Measurements from ENCODE around the gene ATP1A1.

Gene ATP1A1

GRCh38 chr1:116418091-116418830 is 45.2 kb downstream of the ATP1A1 start:
- H3K4me3 ChIP-seq (replicated peaks in 1 of 2; ENCODE audit: low read depth in 2 of 2, low read length in 2 of 2), result peak overlapping the region; percentile 79 to 86
- peak; percentile 80 to 83 for DNase-seq (ENCODE audit: low read depth in 2 of 2)
- no peak for TF ChIP-seq CTCF (IDR thresholded peaks at IDR 0.05; ENCODE audit: low read depth, low read length)

GRCh38 chr1:116420417-116421200 is 47.6 kb downstream of the ATP1A1 start:
- H3K4me3 ChIP-seq (replicated peaks in 1 of 2; ENCODE audit: low read depth in 2 of 2, low read length in 2 of 2), result no peak overlapping the region
- no peak for TF ChIP-seq CTCF (IDR thresholded peaks at IDR 0.05; ENCODE audit: low read depth, low read length)
- DNase-seq (ENCODE audit: low read depth in 2 of 2), result no peak

DNA sequence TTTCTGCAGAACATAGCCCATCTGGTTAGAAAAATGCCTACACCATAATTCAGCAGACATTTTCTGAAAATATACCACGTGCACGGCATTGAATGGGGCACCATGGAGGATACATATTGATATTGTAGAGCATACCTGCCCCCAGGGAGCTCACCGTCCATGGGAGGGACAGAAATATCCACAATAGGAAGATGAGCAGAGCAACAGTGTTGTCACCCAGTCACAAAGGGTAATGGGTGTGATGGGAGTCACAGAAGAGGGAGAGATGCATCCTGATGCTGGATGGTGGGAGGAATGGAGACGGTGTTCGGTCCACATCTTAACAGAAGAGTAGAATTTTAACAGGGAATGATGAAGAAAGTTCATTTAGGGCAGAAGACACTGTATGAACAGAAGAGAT is 51.4 kb downstream of the ATP1A1 start:
- no peak for DNase-seq (ENCODE audit: low read depth in 2 of 2)
- TF ChIP-seq CTCF (IDR thresholded peaks at IDR 0.05; ENCODE audit: low read depth, low read length), result no peak
- no peak overlapping the region for H3K4me3 ChIP-seq (replicated peaks in 1 of 2; ENCODE audit: low read depth in 2 of 2, low read length in 2 of 2)

DNA sequence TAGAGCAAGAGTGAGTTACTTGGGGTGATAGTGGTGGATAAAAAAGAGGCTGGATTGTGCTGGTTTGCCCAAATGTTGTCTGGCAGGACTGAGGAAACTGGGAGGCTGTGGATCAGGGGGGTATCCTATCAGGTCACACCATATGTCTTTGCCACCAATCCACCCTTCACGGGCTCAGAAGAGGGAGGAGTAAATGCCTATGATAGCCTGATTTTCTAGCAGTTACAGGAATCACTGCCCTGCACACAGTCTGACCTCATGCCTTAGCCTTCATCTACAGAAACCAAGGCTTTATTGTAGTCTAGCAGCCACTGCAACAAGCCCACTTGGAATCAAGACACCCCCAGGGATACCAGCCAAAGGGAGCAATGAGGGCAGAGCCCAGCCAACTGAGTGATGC is 51.8 kb downstream of the ATP1A1 start:
- H3K4me3 ChIP-seq (replicated peaks in 1 of 2; ENCODE audit: low read depth in 2 of 2, low read length in 2 of 2), result no peak overlapping the region
- no peak for TF ChIP-seq CTCF (IDR thresholded peaks at IDR 0.05; ENCODE audit: low read depth, low read length)
- DNase-seq (ENCODE audit: low read depth in 2 of 2), result no peak

DNA sequence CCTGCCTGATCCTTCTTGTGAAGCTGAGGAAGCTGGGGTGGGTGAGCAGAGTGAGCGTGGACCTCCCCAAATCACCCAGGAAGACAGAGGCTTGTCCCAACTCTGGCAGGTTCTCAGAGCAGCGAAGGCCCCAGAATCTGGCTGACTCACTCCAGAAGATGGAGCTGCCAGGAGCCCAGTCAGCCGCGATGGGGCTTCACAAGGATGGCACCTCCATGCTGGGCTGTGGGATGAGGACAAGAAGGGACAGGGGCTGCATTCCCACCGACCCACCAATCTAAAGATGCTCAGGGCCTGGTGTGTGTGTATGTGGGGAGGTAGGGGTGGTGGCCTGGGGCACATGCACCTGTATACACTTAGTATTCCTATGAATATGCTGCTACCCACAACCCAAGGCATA is 52.9 kb downstream of the ATP1A1 start:
- TF ChIP-seq CTCF (IDR thresholded peaks at IDR 0.05; ENCODE audit: low read depth, low read length), result no peak
- no peak for DNase-seq (ENCODE audit: low read depth in 2 of 2)
- no peak overlapping the region for H3K4me3 ChIP-seq (replicated peaks in 1 of 2; ENCODE audit: low read depth in 2 of 2, low read length in 2 of 2)

DNA sequence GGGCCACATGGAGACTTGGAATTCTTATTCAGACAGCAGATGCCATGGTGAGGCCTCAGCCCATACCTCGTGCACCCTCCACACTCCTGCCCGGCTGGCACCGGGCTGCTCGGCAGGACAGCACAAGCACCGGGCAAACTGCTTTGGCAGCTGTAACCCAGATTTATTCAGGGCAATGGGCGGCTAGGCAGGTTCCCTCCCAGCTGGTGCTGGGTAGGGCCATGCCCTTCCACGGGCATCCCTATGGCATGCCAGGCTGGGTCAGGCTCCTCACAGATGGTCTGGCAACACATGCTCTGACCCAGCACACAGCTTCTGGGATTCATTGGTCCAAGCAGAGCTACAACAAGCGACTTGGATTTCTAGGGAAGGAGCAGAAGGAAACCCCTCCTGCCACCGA is 53.4 kb downstream of the ATP1A1 start:
- no peak for TF ChIP-seq CTCF (IDR thresholded peaks at IDR 0.05; ENCODE audit: low read depth, low read length)
- DNase-seq (ENCODE audit: low read depth in 2 of 2), result no peak

More for the DNA sequence above, 53.4 kb downstream of the ATP1A1 start:
- H3K4me3 ChIP-seq (replicated peaks in 1 of 2; ENCODE audit: low read depth in 2 of 2, low read length in 2 of 2), result no peak overlapping the region

Data from cardiac fibroblast (primary cell).